Progenitor cell of endocrine pancreas (in vitro differentiated cells): ENCODE results near the gene SNX20. TPM values are rescaled to one million over a fixed set of nuclear protein-coding genes. Genes with fewer than 3 reads are reported as not detected.

Source experiments
- DNase-seq: peaks from one replicate; pipeline ENCODE4 v3.0.0; 2021; ENCODE audit warnings: low spot score; ENCODE audit not compliant: unreplicated experiment
- H3K27ac Mint-ChIP-seq: 2 replicates; pipeline ENCODE4 v1.8.0; 2021; ENCODE audit warnings: mild to moderate bottlenecking, moderate library complexity, mixed read lengths
- H3K27me3 Mint-ChIP-seq: 2 replicates; pipeline ENCODE4 v1.8.0; 2021; ENCODE audit warnings: mixed read lengths
- H3K36me3 Mint-ChIP-seq: 2 replicates; pipeline ENCODE4 v1.8.0; 2022; ENCODE audit warnings: mixed read lengths; ENCODE audit not compliant: insufficient read depth
- H3K4me1 Mint-ChIP-seq: 2 replicates; pipeline ENCODE4 v1.8.0; 2021; ENCODE audit warnings: low read depth, mixed read lengths
- H3K4me3 Mint-ChIP-seq: 2 replicates; pipeline ENCODE4 v1.8.0; 2021; ENCODE audit warnings: low read depth, mild to moderate bottlenecking, moderate library complexity, mixed read lengths
- H3K9me3 Mint-ChIP-seq: 2 replicates; pipeline ENCODE4 v1.8.0; 2021; ENCODE audit warnings: low read depth, mixed read lengths
- CTCF ChIP-seq: fragments of 200-600 bp; sonication (generic); IDR thresholded peaks from one replicate; pipeline ENCODE4 v1.5.0; 2021; ENCODE audit warnings: antibody characterized with exemption, mild to moderate bottlenecking; ENCODE audit not compliant: unreplicated experiment
- total RNA-seq: library from RNA; stranded (reverse); gene quantifications from 2 replicates; pipeline ENCODE4 v1.2.1, GENCODE V29; 2021

SNX20 gene
- total RNA-seq, 1 donor from 2014 or later = not detected

GRCh38 chr16:50685462-50686063, 4.5 kb upstream of the SNX20 start:
- H3K4me3 Mint-ChIP-seq = no peak overlapping the region
- no peaks in the 10 kb centered on the region for H3K36me3 Mint-ChIP-seq
- no peak for TF ChIP-seq CTCF

GRCh38 chr16:50684823-50685461, 3.8 kb upstream of the SNX20 start:
- DNase-seq = no peak
- Mint-ChIP-seq H3K4me1 (peaks cover 1% of the 10 kb centered on the region), H3K27ac (no peak overlapping the region), H3K4me3 (no peak overlapping the region), H3K36me3 (no peaks in the 10 kb centered on the region), H3K27me3 (peaks cover 12% of the 10 kb centered on the region), H3K9me3 (no peaks in the 10 kb centered on the region)
- TF ChIP-seq CTCF = no peak

More at GRCh38 chr16:50685462-50686063, 4.5 kb upstream of the SNX20 start:
- no peak overlapping the region for H3K27ac Mint-ChIP-seq
- H3K9me3 Mint-ChIP-seq = no peaks in the 10 kb centered on the region
- peaks cover 1% of the 10 kb centered on the region for H3K4me1 Mint-ChIP-seq
- no peak for DNase-seq
- peaks cover 16% of the 10 kb centered on the region for H3K27me3 Mint-ChIP-seq

GRCh38 chr16:50683689-50684374, 2.7 kb upstream of the SNX20 start:
- no peak for TF ChIP-seq CTCF
- Mint-ChIP-seq H3K27ac (no peak overlapping the region), H3K27me3 (peaks cover 8% of the 10 kb centered on the region), H3K4me3 (no peak overlapping the region), H3K4me1 (peaks cover 1% of the 10 kb centered on the region), H3K36me3 (no peaks in the 10 kb centered on the region), H3K9me3 (no peaks in the 10 kb centered on the region)
- DNase-seq = no peak

DNA sequence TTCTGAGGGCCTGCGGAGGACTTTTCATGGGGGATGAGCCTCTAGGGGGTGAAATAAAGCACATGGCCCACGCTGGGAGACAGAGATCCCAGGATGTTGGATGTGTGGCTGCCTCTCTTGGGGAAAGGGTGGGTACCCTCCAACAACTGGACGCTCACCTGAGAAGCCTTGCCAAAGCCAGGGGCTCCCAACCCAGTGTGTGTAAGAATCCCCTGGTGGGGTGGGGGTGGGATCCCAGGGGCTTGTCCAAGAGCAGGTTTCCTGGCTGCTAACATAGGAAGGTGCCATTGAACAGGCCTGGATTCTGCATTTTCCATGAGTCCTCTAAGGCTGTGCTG, 587 bp downstream of the SNX20 start:
- DNase-seq = no peak
- no peak for TF ChIP-seq CTCF
- Mint-ChIP-seq H3K9me3 (no peaks in the 10 kb centered on the region), H3K36me3 (no peaks in the 10 kb centered on the region), H3K27me3 (peaks cover 10% of the 10 kb centered on the region), H3K4me1 (peaks cover 1% of the 10 kb centered on the region), H3K4me3 (no peak overlapping the region), H3K27ac (no peak overlapping the region)

GRCh38 chr16:50679676-50680555, 1.2 kb downstream of the SNX20 start:
- H3K27me3 Mint-ChIP-seq = peaks cover 8% of the 10 kb centered on the region
- H3K9me3 Mint-ChIP-seq = no peaks in the 10 kb centered on the region
- no peak for DNase-seq
- H3K27ac Mint-ChIP-seq = no peak overlapping the region
- no peak overlapping the region for H3K4me3 Mint-ChIP-seq
- peaks cover 1% of the 10 kb centered on the region for H3K4me1 Mint-ChIP-seq
- TF ChIP-seq CTCF = no peak
- H3K36me3 Mint-ChIP-seq = no peaks in the 10 kb centered on the region
